Measurements from ENCODE around the gene TMEM51. TPM values are rescaled to one million over a fixed set of nuclear protein-coding genes. Genes with fewer than 3 reads are reported as not detected.

TMEM51 gene
- total RNA-seq, 1 donor from 2014 or later, result 4.1 TPM

DNA sequence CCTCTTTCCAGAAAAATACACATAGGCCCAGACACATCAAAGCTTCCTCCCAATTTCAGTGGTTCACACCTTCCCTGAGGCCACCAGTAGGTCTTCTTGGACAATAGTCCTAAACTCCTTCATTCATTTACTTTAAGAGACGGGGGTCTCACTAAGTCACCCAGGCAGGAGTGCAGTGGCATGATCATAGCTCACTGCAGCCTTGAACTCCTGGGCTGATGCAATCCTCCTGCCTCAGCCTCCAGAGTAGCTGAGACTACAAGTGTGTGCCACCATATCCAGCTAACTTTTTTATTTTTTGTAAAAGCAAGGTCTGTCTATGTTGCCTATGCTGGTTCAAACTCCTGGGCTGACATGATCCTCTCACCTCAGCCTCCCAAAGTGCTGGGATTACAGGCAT, 85.2 kb downstream of the TMEM51 start:
- TF ChIP-seq, protein P1, sequence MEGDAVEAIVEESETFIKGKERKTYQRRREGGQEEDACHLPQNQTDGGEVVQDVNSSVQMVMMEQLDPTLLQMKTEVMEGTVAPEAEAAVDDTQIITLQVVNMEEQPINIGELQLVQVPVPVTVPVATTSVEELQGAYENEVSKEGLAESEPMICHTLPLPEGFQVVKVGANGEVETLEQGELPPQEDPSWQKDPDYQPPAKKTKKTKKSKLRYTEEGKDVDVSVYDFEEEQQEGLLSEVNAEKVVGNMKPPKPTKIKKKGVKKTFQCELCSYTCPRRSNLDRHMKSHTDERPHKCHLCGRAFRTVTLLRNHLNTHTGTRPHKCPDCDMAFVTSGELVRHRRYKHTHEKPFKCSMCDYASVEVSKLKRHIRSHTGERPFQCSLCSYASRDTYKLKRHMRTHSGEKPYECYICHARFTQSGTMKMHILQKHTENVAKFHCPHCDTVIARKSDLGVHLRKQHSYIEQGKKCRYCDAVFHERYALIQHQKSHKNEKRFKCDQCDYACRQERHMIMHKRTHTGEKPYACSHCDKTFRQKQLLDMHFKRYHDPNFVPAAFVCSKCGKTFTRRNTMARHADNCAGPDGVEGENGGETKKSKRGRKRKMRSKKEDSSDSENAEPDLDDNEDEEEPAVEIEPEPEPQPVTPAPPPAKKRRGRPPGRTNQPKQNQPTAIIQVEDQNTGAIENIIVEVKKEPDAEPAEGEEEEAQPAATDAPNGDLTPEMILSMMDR (IDR thresholded peaks at IDR 0.05; ENCODE audit: borderline replicate concordance), result no peak
- Histone ChIP-seq H3K9me3 (replicated peaks) (no peaks in the 10 kb centered on the region), H3K36me3 (no peaks in the 10 kb centered on the region), H3K27me3 (ENCODE audit: low read depth) (peaks cover 15% of the 10 kb centered on the region), H3K27ac (replicated peaks) (no peak overlapping the region), H3K4me1 (no peaks in the 10 kb centered on the region), H3K4me3 (no peak overlapping the region)
- no peak for DNase-seq
- intact Hi-C loops (cut with micrococcal nuclease), result no loop called here

DNA sequence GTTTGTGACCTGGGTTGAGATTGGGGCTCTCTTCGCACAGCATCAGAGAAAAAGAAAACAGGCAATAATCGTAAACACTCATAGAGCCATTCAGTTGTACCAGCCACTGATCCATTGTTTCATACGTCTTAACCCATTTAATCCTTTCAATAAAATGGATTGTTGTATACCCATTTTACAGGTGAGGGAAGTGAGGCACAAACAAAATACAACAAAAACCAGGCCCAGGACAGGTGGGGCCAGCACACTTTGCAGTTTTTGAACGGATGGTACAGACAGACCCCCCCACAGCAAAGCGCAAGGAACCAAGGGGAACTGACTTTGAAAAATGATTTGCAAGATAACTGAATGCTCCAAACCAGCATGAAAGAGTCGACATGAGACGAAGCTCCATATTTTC, 89.2 kb downstream of the TMEM51 start:
- Histone ChIP-seq H3K4me1 (peaks cover 11% of the 10 kb centered on the region), H3K27ac (replicated peaks) (no peak overlapping the region), H3K4me3 (no peak overlapping the region), H3K9me3 (replicated peaks) (no peaks in the 10 kb centered on the region), H3K27me3 (ENCODE audit: low read depth) (peaks cover 27% of the 10 kb centered on the region), H3K36me3 (no peaks in the 10 kb centered on the region)
- DNase-seq, result no peak
- intact Hi-C loops (cut with micrococcal nuclease), result no loop called here
- TF ChIP-seq, protein P1 (IDR thresholded peaks at IDR 0.05; ENCODE audit: borderline replicate concordance), result no peak

DNA sequence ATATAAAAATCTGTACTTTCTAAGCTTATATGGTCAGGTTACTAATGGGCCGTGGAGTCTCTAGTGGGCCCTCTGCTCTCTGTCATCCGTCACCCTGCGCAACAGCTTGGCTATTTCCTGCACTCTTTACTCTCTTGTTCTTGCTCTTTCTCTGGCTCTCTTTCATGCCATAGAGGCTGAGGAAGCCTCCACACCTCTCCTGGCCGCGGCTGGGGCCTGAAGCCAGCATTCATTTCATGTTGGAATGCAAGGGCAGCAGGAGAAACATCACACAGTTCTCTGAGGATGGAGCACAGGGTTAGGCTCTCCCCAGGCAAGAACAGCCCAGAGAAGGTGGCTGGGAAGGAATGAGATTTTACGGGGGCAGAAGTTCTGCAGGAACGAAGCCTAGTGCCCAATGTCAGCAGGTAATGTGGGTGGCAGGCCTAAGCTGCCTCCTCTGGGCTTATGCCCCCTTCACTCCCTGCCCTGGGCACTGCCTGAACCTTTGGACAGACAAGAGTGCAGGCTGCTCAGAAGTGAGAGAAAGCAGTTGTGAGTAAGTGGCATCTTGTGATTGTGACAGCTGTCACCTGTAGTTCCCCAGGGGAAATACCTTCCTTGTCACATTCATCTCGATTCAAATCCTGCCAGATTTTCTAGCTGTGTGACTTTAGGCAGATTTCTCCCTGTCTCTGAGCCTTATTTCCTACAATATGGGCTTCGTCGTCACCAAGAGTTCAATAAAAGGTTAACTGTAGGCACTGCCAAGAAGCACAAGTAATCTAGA, 89.9 kb downstream of the TMEM51 start:
- H3K27ac ChIP-seq (replicated peaks), result no peak overlapping the region
- no peaks in the 10 kb centered on the region for H3K36me3 ChIP-seq
- DNase-seq, result no peak
- intact Hi-C loops (cut with micrococcal nuclease), result no loop called here
- peaks cover 34% of the 10 kb centered on the region for H3K27me3 ChIP-seq (ENCODE audit: low read depth)
- no peak overlapping the region for H3K4me3 ChIP-seq
- no peaks in the 10 kb centered on the region for H3K9me3 ChIP-seq (replicated peaks)
- H3K4me1 ChIP-seq, result peaks cover 11% of the 10 kb centered on the region
- TF ChIP-seq, protein P1 (IDR thresholded peaks at IDR 0.05; ENCODE audit: borderline replicate concordance), result no peak

DNA sequence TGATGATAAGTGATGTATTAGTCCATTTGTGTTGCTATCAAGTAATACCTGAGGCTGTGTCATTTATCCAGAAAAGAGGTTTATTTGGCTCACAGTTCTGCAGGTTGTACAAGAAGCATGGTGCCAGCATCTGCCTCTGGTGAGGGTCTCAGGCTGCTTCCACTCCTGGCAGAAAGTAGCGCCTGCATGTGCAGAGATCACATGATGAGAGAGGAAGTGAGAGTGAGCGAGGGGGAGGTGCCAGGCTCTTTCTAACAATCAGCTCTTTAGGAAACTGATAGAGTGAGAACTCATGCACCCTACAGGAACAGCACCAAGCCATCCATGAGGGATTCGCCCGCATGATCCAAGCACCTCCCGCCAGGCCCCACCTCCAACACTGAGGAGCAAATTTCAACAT, 91.3 kb downstream of the TMEM51 start:
- TF ChIP-seq, protein P1 (IDR thresholded peaks at IDR 0.05; ENCODE audit: borderline replicate concordance), result no peak
- H3K36me3 ChIP-seq, result no peaks in the 10 kb centered on the region
- no peak overlapping the region for H3K27ac ChIP-seq (replicated peaks)

DNA sequence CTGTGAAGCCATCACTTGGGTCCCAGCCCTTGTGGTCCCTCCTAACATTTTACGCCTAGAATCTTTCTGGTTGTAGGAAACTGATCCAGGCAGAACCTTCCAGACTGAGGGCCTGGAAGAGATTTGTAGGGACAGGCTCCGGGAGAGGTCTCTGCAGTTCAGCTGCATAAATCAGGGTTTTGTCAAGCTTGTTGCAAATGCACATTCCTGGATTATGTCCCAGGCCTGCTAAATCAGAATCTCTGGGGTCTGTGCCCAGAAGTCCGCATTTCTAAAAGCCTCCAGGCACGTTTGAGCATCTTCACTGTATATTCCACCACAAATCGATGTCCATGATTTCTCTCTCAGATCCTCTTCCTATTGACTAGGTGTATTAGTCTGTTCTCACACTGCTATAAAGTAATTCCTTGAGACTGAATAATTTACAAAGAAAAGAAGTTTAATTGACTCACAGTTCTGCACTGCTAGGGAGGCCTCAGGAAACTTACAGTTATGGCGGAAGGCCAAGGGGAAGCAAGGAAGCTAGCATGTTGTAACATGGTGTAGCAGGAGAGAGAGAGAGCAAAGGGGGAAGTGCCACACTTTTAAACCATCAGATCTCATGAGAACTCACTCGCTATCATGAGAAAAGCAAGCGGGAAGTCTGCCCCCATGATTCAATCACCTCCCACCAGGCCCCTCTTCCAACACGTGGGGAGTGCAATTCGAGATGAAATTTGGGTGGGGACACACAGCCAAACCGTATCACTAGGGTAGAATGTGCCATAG, 92.2 kb downstream of the TMEM51 start:
- no peak overlapping the region for H3K27ac ChIP-seq (replicated peaks)
- H3K4me1 ChIP-seq, result peaks cover 11% of the 10 kb centered on the region

More for the DNA sequence above, 91.3 kb downstream of the TMEM51 start:
- no peak for DNase-seq
- H3K9me3 ChIP-seq (replicated peaks), result no peaks in the 10 kb centered on the region
- no peak overlapping the region for H3K4me3 ChIP-seq
- H3K4me1 ChIP-seq, result peaks cover 11% of the 10 kb centered on the region
- peaks cover 43% of the 10 kb centered on the region for H3K27me3 ChIP-seq (ENCODE audit: low read depth)
- intact Hi-C loops (cut with micrococcal nuclease), result no loop called here

More for the DNA sequence above, 92.2 kb downstream of the TMEM51 start:
- H3K27me3 ChIP-seq (ENCODE audit: low read depth), result peaks cover 47% of the 10 kb centered on the region
- TF ChIP-seq, protein P1 (IDR thresholded peaks at IDR 0.05; ENCODE audit: borderline replicate concordance), result no peak
- no peaks in the 10 kb centered on the region for H3K9me3 ChIP-seq (replicated peaks)
- H3K4me3 ChIP-seq, result no peak overlapping the region
- no peaks in the 10 kb centered on the region for H3K36me3 ChIP-seq
- intact Hi-C loops (cut with micrococcal nuclease), result no loop called here
- no peak for DNase-seq
